Fibroblast of lung (primary cell): ENCODE results near the gene XPC. TPM values are rescaled to one million over a fixed set of nuclear protein-coding genes. Genes with fewer than 3 reads are reported as not detected.

Experiments
- DNase-seq, 2 donors: peaks; one replicate each; pipeline versions ENCODE4 v3.0.0 to v3.0.0-alpha.2; 2010; ENCODE audit warnings: low read depth in 2 of 2
- H2AFZ ChIP-seq: 2 replicates; pipeline ENCODE4 v1.5.1; 2012; ENCODE audit warnings: low read length, control low read depth, inconsistent platforms
- H3K27ac ChIP-seq: 2 replicates; pipeline ENCODE4 v1.5.1; 2011; ENCODE audit warnings: low read length, control low read depth; ENCODE audit not compliant: insufficient read depth
- H3K27me3 ChIP-seq: 2 replicates; pipeline ENCODE4 v1.5.1; 2011; ENCODE audit warnings: mild to moderate bottlenecking, low read length; ENCODE audit not compliant: control insufficient read depth, insufficient read depth
- H3K36me3 ChIP-seq: 2 replicates; pipeline ENCODE4 v1.5.1; 2011; ENCODE audit warnings: low read length; ENCODE audit not compliant: control insufficient read depth, insufficient read depth
- H3K4me1 ChIP-seq: 2 replicates; pipeline ENCODE4 v1.5.1; 2011; ENCODE audit warnings: low read length; ENCODE audit not compliant: control insufficient read depth, insufficient read depth; ENCODE audit errors: extremely low read depth
- H3K4me2 ChIP-seq: 2 replicates; pipeline ENCODE4 v1.5.1; 2011; ENCODE audit warnings: low read length, control low read depth; ENCODE audit not compliant: insufficient read depth; ENCODE audit errors: extremely low read depth
- H3K4me3 ChIP-seq, 4 experiments: fragments of 200-600 bp in 1 of 4; sonication (generic) in 1 of 4; replicated peaks in 1 of 4; 2 replicates each; pipeline ENCODE4 v1.5.1; 2011 to 2016; ENCODE audit warnings: low read length in 4 of 4, low read depth in 3 of 4, mild to moderate bottlenecking in 3 of 4, control low read depth in 2 of 4, inconsistent platforms in 1 of 4, mixed read lengths in 1 of 4; ENCODE audit not compliant: insufficient read depth in 1 of 4; ENCODE audit errors: control extremely low read depth in 1 of 4
- H3K79me2 ChIP-seq: 2 replicates; pipeline ENCODE4 v1.5.1; 2012; ENCODE audit warnings: mild to moderate bottlenecking, low read length, inconsistent platforms; ENCODE audit not compliant: control insufficient read depth, insufficient read depth
- H3K9ac ChIP-seq: 2 replicates; pipeline ENCODE4 v1.5.1; 2011; ENCODE audit warnings: mild to moderate bottlenecking, low read length, control low read depth; ENCODE audit not compliant: insufficient read depth
- H3K9me3 ChIP-seq: 2 replicates; pipeline ENCODE4 v1.5.1; 2012; ENCODE audit warnings: low read depth, low read length; ENCODE audit not compliant: control insufficient read depth, insufficient read depth
- H4K20me1 ChIP-seq: 2 replicates; pipeline ENCODE4 v1.5.1; 2011; ENCODE audit warnings: low read length; ENCODE audit not compliant: control insufficient read depth, insufficient read depth; ENCODE audit errors: extremely low read depth
- EZH2 ChIP-seq: IDR thresholded peaks from 2 replicates; pipeline ENCODE4 v1.5.1; 2012; ENCODE audit warnings: low read length, control low read depth, mild to moderate bottlenecking; ENCODE audit errors: missing control alignments
- polyA plus RNA-seq, 2 donors: library from polyadenylated mRNA; depleted of rRNA in 1 of 2; stranded (reverse) in 1 of 2; unstranded in 1 of 2; fragments of >200 nt; gene quantifications; 2 replicates each; pipeline ENCODE4 v1.2.1, GENCODE V29; 2011 to 2012; ENCODE audit warnings: missing spikeins in 1 of 2
- total RNA-seq: library from RNA; depleted of rRNA; stranded (reverse); fragments of >200 nt; gene quantifications from 2 replicates; pipeline ENCODE4 v1.2.1, GENCODE V29; 2014
- TF ChIP-seq, protein P1 (sequence below), 2 donors: IDR thresholded peaks in 1 of 2; conservative IDR thresholded peaks in 1 of 2; 1 replicate in 1 of 2; 2 replicates in 1 of 2; pipeline ENCODE4 v1.5.1; 2011 to 2012; ENCODE audit warnings: low read length in 2 of 2, control low read depth in 1 of 2, inconsistent platforms in 1 of 2, low read depth in 1 of 2, mild to moderate bottlenecking in 1 of 2

The XPC gene
- total and polyA plus RNA-seq, 2 donors (not counting 1 experiment from before 2014, with no cell fraction given): 18.4 to 95.6 TPM

GRCh38 chr3:14188041-14188754, 9.8 kb upstream of the XPC start:
- Histone ChIP-seq H3K27me3 (no peaks in the 10 kb centered on the region), H3K79me2 (peaks cover 2% of the 10 kb centered on the region), H3K9me3 (no peaks in the 10 kb centered on the region), H3K4me1 (no peaks in the 10 kb centered on the region), H3K9ac (no peak overlapping the region), H4K20me1 (no peaks in the 10 kb centered on the region), H3K4me2 (no peak overlapping the region), H3K36me3 (peaks cover 3% of the 10 kb centered on the region), H3K4me3 (no peak overlapping the region), H2AFZ (no peak overlapping the region), H3K27ac (no peak overlapping the region)
- DNase-seq: no peak
- TF ChIP-seq EZH2: no peak
- TF ChIP-seq, protein P1, sequence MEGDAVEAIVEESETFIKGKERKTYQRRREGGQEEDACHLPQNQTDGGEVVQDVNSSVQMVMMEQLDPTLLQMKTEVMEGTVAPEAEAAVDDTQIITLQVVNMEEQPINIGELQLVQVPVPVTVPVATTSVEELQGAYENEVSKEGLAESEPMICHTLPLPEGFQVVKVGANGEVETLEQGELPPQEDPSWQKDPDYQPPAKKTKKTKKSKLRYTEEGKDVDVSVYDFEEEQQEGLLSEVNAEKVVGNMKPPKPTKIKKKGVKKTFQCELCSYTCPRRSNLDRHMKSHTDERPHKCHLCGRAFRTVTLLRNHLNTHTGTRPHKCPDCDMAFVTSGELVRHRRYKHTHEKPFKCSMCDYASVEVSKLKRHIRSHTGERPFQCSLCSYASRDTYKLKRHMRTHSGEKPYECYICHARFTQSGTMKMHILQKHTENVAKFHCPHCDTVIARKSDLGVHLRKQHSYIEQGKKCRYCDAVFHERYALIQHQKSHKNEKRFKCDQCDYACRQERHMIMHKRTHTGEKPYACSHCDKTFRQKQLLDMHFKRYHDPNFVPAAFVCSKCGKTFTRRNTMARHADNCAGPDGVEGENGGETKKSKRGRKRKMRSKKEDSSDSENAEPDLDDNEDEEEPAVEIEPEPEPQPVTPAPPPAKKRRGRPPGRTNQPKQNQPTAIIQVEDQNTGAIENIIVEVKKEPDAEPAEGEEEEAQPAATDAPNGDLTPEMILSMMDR (conservative IDR thresholded peaks at IDR 0.05 in 1 of 2, IDR thresholded peaks at IDR 0.05 in 1 of 2; ENCODE audit: low read depth in 1 of 2, low read length in 2 of 2): no peak

DNA sequence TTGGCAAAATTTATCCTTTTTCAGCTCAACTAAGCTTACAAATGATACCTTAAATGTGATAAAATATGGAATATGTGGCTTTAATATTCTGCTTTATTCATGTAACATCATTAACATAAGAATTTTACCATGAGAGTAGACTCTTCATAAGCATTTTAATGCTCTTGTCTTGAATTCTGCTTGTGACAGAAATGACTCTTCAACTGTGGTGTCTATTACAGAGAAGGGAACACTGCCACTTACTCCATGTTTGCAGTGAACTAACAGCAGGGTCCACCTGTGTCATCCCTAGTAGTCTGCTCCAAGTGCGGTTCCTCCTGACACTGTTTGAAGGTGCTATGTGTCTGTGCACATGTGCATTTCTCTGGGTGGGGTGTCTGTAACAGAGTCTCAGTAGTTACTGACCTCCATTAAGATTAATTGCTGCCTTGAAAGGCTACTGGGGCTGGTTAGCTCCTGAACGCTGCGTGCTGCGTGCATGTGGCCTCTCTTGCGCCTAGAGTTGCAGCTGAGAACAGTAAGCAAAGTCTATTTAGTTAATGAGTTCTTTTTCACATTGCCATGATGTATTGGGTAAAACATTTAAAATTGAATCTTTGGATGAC, 8.6 kb upstream of the XPC start:
- no peak for DNase-seq
- Histone ChIP-seq H3K9ac (no peak overlapping the region), H3K9me3 (no peaks in the 10 kb centered on the region), H3K79me2 (peaks cover 2% of the 10 kb centered on the region), H4K20me1 (no peaks in the 10 kb centered on the region), H3K4me1 (no peaks in the 10 kb centered on the region), H3K36me3 (peaks cover 3% of the 10 kb centered on the region), H3K4me3 (no peak overlapping the region), H2AFZ (no peak overlapping the region), H3K27me3 (no peaks in the 10 kb centered on the region), H3K27ac (no peak overlapping the region), H3K4me2 (no peak overlapping the region)
- TF ChIP-seq, protein P1 (conservative IDR thresholded peaks at IDR 0.05 in 1 of 2, IDR thresholded peaks at IDR 0.05 in 1 of 2; ENCODE audit: low read depth in 1 of 2, low read length in 2 of 2): no peak

GRCh38 chr3:14183015-14183577, 4.7 kb upstream of the XPC start:
- no peaks in the 10 kb centered on the region for H3K9me3 ChIP-seq
- peaks cover 14% of the 10 kb centered on the region for H3K79me2 ChIP-seq
- H4K20me1 ChIP-seq: no peaks in the 10 kb centered on the region
- H3K27ac ChIP-seq: no peak overlapping the region
- H3K27me3 ChIP-seq: no peaks in the 10 kb centered on the region
- H3K9ac ChIP-seq: no peak overlapping the region
- H3K4me2 ChIP-seq: no peak overlapping the region
- TF ChIP-seq, protein P1 (conservative IDR thresholded peaks at IDR 0.05 in 1 of 2, IDR thresholded peaks at IDR 0.05 in 1 of 2; ENCODE audit: low read depth in 1 of 2, low read length in 2 of 2): no peak
- no peak for TF ChIP-seq EZH2
- no peak for DNase-seq
- H3K4me3 ChIP-seq: no peak overlapping the region
- H3K4me1 ChIP-seq: no peaks in the 10 kb centered on the region
- peaks cover 3% of the 10 kb centered on the region for H3K36me3 ChIP-seq
- H2AFZ ChIP-seq: no peak overlapping the region
